Cerebellar nuclear complex (tissue), 1 donor: ENCODE measurements around the gene ZMIZ1.
"Not testable (repeated sequence)": the region's sequence is repeated elsewhere in the genome, so short reads cannot be mapped to it uniquely, and the experiment has no call there.

Experiments
- DNase-seq, 2 experiments: peaks; one replicate each; lab custom pipeline; 2025; lab: John Stamatoyannopoulos, UW

ZMIZ1 gene

GRCh38 chr10:79324032-79324695 is 255.4 kb downstream of the ZMIZ1 start:
- DNase-seq: no peak

GRCh38 chr10:79326361-79327089 is 257.8 kb downstream of the ZMIZ1 start:
- DNase-seq: no peak

- DNase-seq: no peak
These were observed 258.3 kb downstream of the ZMIZ1 start for GRCh38 chr10:79327090-79327457.

DNA sequence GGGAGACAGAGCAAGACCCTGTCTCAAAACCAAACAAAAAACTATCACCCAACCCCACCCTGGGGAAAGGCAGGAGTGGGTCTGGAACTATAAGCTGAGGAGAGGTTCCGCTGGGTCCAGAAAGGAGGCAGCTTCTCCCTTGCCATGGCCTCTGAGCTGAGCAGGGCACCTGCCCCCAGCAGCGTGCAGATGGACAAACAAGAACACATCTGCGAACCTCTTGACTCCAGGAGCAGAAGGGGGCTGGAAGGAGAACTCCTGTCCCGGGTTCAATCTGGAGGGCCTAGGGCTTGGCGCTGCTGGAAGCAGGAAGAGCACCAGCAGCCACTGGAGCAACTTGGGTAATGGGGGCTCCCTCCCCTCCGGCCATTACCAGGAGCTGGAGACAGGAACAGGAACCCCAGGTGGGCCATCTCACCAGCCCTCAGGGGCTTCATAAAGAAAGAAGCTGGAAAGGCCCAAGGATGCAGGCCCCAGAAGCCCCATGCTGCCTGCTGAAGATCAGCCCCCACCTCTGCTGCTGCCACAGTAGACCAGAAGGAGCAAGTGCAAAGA is 259.5 kb downstream of the ZMIZ1 start:
- DNase-seq: no peak

DNA sequence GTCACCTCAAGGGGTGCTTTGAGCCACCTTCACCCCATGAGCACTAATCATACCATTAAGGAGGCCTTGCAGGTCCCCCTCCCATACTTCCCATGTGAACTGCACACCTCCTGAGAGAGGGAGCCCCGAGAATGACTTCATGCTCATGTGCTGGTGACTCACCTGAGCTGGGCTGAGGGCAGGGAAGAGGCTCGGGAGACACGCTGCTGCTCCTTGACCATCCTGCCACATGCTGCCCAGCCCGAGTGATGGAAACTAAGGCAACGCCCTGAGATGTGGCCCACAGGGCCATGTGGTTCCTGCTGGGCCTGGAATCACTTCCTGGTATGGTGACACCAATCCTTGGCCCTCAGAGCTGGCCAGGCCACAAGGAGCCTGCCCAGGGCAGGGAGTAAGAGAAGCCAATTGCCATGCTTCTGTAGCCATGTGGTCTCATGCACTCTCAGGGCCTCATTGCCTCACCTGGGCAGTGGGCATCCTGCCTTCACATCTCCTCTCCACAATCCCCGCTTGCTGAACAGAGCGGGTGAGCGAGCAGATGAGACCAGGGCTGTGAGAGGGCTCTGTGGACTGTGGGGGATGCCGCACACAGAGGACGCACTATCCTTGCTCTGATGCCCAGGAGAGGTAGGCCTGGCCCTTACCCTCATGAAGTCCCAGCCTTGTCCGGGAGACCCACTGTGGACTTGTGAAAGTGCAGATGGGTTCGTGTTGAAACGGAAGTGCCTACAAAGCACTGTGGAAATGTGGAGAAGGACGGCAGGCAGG is 260.2 kb downstream of the ZMIZ1 start:
- DNase-seq: no peak

- no peak for DNase-seq
These were observed 260.8 kb downstream of the ZMIZ1 start for GRCh38 chr10:79329529-79329928.

DNA sequence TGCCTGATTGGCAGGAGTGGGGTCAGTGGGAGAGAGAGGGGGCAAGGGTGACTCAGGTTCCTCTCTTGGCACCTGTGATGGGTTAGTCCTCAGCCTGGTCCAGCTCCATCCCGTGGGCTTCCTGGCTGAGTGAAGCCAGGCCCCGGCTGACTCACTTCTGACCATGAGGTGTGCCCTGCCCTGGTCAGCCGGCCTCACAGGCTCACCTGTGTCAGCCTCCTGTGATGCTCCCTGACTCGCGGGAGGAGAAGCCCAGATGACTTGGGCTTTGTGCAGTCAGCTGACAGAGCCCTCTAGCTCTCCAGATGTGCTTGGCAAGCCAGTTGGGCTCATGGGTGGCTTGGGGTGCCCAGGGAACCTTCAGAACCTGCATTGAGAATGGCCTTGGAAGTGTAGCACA is 262.5 kb downstream of the ZMIZ1 start:
- DNase-seq: no peak

DNA sequence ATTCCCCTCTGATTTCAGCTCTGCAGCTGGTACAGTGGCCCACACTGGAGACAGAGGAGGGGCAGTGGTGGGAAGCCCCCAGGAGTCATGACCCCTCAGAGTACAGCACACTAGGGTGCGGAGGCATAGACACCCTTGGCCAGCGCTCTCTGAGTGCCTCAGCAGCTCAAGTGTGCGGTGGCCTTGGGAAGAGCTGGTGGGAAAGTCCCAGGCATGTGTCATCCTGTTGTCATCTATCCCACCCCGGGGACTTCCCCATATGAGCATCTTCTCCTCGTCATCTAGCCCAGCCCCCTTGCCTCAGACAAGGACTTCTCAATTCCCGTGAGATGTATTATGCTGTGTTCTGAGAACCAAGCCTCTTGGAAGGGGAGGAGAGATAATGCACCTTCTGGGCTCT is 262.9 kb downstream of the ZMIZ1 start:
- no peak for DNase-seq

- not testable (repeated sequence) for DNase-seq
These were observed 264.0 kb downstream of the ZMIZ1 start for GRCh38 chr10:79332610-79333315.

DNA sequence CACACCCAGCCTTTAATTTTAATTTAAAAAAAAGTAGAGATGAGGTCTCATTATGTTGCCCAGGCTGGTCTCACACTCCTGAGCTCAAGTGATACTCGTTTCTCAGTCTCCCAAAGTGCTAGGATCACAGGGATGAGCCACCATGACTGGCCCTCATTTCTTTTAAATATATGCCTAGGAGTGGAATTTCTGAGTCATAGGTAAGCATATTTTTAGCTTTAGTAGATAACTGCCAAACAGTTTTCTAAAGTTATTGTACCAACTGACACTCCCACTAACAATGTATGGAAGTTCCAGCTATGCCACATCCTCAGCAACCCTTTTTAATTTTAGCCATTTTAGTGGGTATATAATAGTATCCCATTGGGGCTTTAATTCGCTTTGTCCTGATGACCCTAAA is 264.7 kb downstream of the ZMIZ1 start:
- no peak for DNase-seq

DNA sequence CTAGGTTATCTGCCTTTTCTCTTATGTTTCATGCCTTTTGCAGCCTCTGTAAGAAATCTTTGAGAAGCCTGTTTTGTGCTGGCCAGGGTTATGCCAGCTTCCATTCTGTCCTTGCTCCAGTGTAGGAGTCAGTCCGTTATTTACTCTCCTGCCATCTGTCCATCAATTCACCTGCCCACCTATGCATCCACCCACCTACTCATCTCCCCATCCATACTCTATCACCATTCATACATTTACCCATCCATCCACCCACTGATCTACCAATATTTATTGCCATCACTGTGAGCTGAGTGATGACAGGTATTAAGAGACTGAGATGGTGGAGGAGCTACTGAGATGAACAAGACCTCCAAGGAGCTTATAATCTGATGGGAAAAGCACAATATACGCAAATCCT is 265.8 kb downstream of the ZMIZ1 start:
- no peak for DNase-seq

- no peak for DNase-seq
These were observed 266.3 kb downstream of the ZMIZ1 start for GRCh38 chr10:79335094-79335469.

- no peak for DNase-seq
These were observed 266.9 kb downstream of the ZMIZ1 start for GRCh38 chr10:79335470-79336235.

GRCh38 chr10:79336276-79336675 is 267.5 kb downstream of the ZMIZ1 start:
- no peak for DNase-seq

DNA sequence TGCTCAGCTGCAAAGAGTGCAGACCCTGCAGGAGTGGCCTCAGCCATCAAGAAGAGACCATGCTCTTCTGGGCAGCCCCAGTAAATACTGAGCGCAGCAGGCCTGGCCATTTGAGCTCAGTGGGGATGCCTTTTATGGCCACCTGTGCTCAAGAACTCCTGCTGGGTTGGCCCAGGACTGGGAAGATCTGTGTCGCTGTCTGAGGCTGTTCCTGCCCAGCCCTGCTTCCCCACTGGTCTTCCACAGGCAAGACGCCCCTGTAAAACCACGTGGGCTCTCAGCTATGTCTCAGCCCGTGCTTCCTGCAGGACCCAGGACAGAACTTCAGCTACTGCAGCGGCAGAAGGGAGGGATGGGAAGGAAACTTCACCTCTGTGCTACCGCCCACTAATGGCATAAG is 268.0 kb downstream of the ZMIZ1 start:
- DNase-seq: no peak

DNA sequence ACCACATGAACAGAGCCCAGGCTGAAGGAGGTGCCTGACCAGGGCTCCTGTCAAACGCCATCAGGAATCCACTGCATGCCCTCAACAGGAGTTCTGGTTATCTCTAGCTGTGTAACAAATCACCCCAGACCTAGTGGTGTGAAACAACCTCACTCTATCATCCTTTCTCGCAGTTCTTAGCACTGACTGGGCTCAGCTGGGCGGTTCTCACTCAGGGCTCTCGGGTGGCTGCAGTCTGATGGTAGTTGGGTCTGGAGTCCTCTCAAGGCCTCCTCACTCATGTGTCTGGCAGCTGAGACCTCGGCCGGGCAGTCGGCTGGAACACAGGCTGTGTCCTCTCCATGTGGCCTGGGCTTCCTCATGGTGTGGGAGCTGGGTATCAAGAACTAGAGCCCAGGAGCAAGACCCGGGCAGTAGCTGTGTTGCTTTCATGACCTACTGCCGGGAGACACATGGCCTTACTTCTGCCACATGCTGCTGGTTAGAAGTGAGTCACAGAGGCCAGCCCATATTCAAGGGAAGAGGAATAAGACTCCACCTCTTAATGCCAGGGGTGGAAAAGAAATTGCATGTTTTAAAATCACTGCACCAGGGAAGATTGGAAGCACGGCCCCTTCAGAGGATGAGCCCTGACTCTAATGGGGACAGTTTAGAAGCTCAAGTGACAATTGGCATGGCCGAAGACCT is 269.2 kb downstream of the ZMIZ1 start:
- DNase-seq: not testable (repeated sequence)

DNA sequence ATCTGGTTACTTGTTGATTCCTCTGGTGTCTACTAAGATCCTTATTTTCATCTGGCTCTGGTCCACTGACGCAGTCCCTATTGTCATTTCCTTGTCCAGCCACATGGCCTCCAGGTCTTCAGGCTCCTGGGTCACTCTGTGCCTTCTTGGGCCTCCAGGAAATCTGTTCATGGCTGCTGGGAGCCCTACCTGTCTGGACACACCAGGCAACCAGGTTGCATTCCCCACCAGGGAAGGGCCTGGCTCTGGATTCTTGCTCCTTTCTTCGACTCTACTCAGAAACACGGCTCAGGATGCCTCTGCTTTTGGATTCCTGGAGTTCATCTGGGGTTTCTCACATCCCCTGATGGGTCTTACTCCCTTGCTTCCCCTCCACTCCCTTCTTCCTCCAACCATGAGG is 270.5 kb downstream of the ZMIZ1 start:
- DNase-seq: no peak

DNA sequence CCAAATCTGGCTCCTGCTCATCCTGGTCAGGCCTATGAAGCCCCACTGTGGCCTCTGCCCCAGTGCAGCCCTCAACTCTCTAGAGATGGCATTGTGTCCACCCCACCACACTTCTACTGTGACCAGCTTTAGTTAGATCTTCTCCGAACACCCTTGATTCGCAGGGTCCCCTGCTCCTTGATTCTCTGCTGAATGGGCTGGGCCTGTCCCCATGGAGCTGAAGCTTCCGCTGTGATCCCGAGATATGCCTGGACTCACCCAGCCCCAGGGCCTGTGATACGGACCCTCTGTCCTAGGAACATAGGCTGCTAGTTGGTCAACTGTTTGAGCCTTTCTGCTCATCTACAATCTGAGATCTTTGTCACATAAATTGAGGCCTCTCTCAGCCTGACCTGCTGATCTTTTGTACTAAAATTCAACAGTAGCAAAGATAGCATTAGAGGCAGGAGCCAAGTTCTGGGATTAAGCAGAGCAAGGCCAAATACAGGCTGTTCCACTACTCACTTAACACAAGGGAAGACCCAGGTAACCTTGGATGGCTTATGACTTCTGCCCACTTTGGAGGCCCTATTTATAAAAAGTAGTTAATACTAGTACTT is 272.0 kb downstream of the ZMIZ1 start:
- no peak for DNase-seq

GRCh38 chr10:79342295-79342761 is 273.6 kb downstream of the ZMIZ1 start:
- no peak for DNase-seq
